Stimulated activated CD4-positive, alpha-beta T cell treated with anti-CD3 and anti-CD28 coated beads, Interleukin-12 subunit alpha, Interleukin-12 subunit beta, amount 100 ng/mL, for 4 hours (primary cell): Measurements from ENCODE around the gene CNP.
"Not testable (repeated sequence)": the region's sequence is repeated elsewhere in the genome, so short reads cannot be mapped to it uniquely, and the experiment has no call there.

ENCODE experiments used
- DNase-seq: peaks from one replicate; pipeline ENCODE4 v3.0.0-alpha.2; 2020

The CNP gene

GRCh38 chr17:42010266-42010680 is 43.7 kb downstream of the CNP start:
- not testable (repeated sequence) for DNase-seq

GRCh38 chr17:42010898-42011516 is 44.4 kb downstream of the CNP start:
- DNase-seq, result no peak

GRCh38 chr17:42012363-42012762 is 45.8 kb downstream of the CNP start:
- DNase-seq, result not testable (repeated sequence)

- not testable (repeated sequence) for DNase-seq
Measured at GRCh38 chr17:42013740-42014139, 47.1 kb downstream of the CNP start.

- DNase-seq, result no peak
Measured at GRCh38 chr17:42016411-42016831, 49.8 kb downstream of the CNP start.

GRCh38 chr17:42016941-42017865 is 50.6 kb downstream of the CNP start, which contains the start of gene DNAJC7:
DNAJC7 (minus strand) TSS chr17:42017439; CDS start chr17:42017416, 23 bp downstream.
- DNase-seq, result peak; percentile 82

GRCh38 chr17:42017866-42018200 is 51.2 kb downstream of the CNP start:
- DNase-seq, result no peak

GRCh38 chr17:42018339-42018738 is 51.7 kb downstream of the CNP start:
- no peak for DNase-seq

- no peak for DNase-seq
Measured at GRCh38 chr17:42018988-42019387, 52.4 kb downstream of the CNP start.

- peak; percentile 94 for DNase-seq
Measured at GRCh38 chr17:42019509-42020404, 53.2 kb downstream of the CNP start, which contains the start of gene NKIRAS2. NKIRAS2 (plus strand) TSS chr17:42020090; CDS start chr17:42021578, 1,488 bp downstream.

GRCh38 chr17:42020845-42021244 is 54.2 kb downstream of the CNP start:
- DNase-seq, result not testable (repeated sequence)

GRCh38 chr17:42023524-42024349 is 57.1 kb downstream of the CNP start:
- DNase-seq, result no peak

GRCh38 chr17:42025191-42025579 is 58.6 kb downstream of the CNP start:
- no peak for DNase-seq

GRCh38 chr17:42025936-42026335 is 59.3 kb downstream of the CNP start:
- DNase-seq, result no peak

GRCh38 chr17:42026857-42027589 is 60.4 kb downstream of the CNP start:
- DNase-seq, result no peak
